Natural killer cell (primary cell): ENCODE measurements around the gene AKAP1. TPM values are rescaled to one million over a fixed set of nuclear protein-coding genes. Genes with fewer than 3 reads are reported as not detected.

ENCODE experiments used
- ATAC-seq, 3 donors: fragments of 150-1000 bp in 2 of 3; fragments of 200-7000 bp in 1 of 3; cut with Tn5 transposase; 1 replicate in 1 of 3; 2 replicates in 2 of 3; pipeline ENCODE4 v1.10.0; 2021; ENCODE audit warnings: mild to moderate bottlenecking in 2 of 3, moderate library complexity in 2 of 3
- DNase-seq, 2 donors: peaks; one replicate each; pipeline versions ENCODE4 v3.0.0 to v3.0.0-alpha.2; 2013 to 2021; ENCODE audit warnings: mixed read lengths in 1 of 2
- H3K27ac ChIP-seq: one replicate; pipeline ENCODE4 v1.5.1; 2013; ENCODE audit warnings: mild to moderate bottlenecking, low read length
- H3K27me3 ChIP-seq: one replicate; pipeline ENCODE4 v1.6.1; 2013; ENCODE audit warnings: low read length; ENCODE audit not compliant: control insufficient read depth, insufficient read depth
- H3K36me3 ChIP-seq: one replicate; pipeline ENCODE4 v1.6.1; 2013; ENCODE audit warnings: low read length; ENCODE audit not compliant: control insufficient read depth, insufficient read depth
- H3K4me1 ChIP-seq: one replicate; pipeline ENCODE4 v1.6.1; 2013; ENCODE audit warnings: low read length; ENCODE audit not compliant: control insufficient read depth, insufficient read depth
- H3K4me3 ChIP-seq: one replicate; pipeline ENCODE4 v1.5.1; 2013; ENCODE audit warnings: low read length
- H3K9me3 ChIP-seq: one replicate; pipeline ENCODE4 v1.6.1; 2013; ENCODE audit warnings: low read length; ENCODE audit not compliant: control insufficient read depth, insufficient read depth
- H3K27ac Mint-ChIP-seq, 2 donors: one replicate each; pipeline ENCODE4 v1.8.0; 2022; ENCODE audit warnings: mild to moderate bottlenecking in 2 of 2, mixed read lengths in 2 of 2, moderate library complexity in 1 of 2
- H3K27me3 Mint-ChIP-seq, 2 donors: one replicate each; pipeline ENCODE4 v1.8.0; 2022; ENCODE audit warnings: low read depth in 2 of 2, mixed read lengths in 2 of 2
- H3K36me3 Mint-ChIP-seq: one replicate; pipeline ENCODE4 v1.8.0; 2022; ENCODE audit warnings: mixed read lengths
- H3K4me1 Mint-ChIP-seq, 2 donors: one replicate each; pipeline ENCODE4 v1.8.0; 2022; ENCODE audit warnings: mixed read lengths in 2 of 2
- H3K4me3 Mint-ChIP-seq: one replicate; pipeline ENCODE4 v1.8.0; 2022; ENCODE audit warnings: mild to moderate bottlenecking, moderate library complexity, mixed read lengths
- H3K9me3 Mint-ChIP-seq, 2 donors: one replicate each; pipeline ENCODE4 v1.8.0; 2022; ENCODE audit warnings: mixed read lengths in 2 of 2
- CTCF ChIP-seq: fragments of 200-600 bp; IDR thresholded peaks from one replicate; pipeline ENCODE4 v1.8.0; 2022; ENCODE audit warnings: antibody characterized with exemption
- WGBS: methylation state at CpG from one replicate; pipeline ENCODE4 v1.1.7; 2013; ENCODE audit warnings: missing lambda C conversion rate; ENCODE audit not compliant: insufficient coverage; 5-methylcytosine and 5-hydroxymethylcytosine counted together
- intact Hi-C: fragments of 100-400 bp; cut with micrococcal nuclease; formaldehyde crosslinking; loops from one replicate; pipeline ENCODE4 v1.14.2; 2022
- total RNA-seq, 4 donors: library from RNA; stranded (reverse); fragments of 120-200 nt in 1 of 4; gene quantifications; one replicate each; pipeline versions ENCODE4 v1.2.3 to v1.2.4, GENCODE V29; 2013 to 2022

The AKAP1 gene
- total RNA-seq, 3 donors from 2014 or later (not counting 1 experiment from before 2014, with no cell fraction given): 9.8 to 15.8 (median 11.4) TPM

- Mint-ChIP-seq H3K27me3 (peaks cover 3 to 4% of the 10 kb centered on the region in 2 donors), H3K4me3 (no peak overlapping the region), H3K9me3 (no peaks in the 10 kb centered on the region), H3K27ac (no peak overlapping the region), H3K36me3 (no peaks in the 10 kb centered on the region), H3K4me1 (no peaks in the 10 kb centered on the region)
- no peaks in the 10 kb centered on the region for H3K4me1 ChIP-seq
- WGBS: 86% methylated on average over 4 of the region's 5 CpGs
- H3K27me3 ChIP-seq: no peaks in the 10 kb centered on the region
- DNase-seq (no peak), ATAC-seq (no peak)
- no peak overlapping the region for H3K27ac ChIP-seq
- no peak overlapping the region for H3K4me3 ChIP-seq
- no peaks in the 10 kb centered on the region for H3K36me3 ChIP-seq
- intact Hi-C loops: no loop called here
- no peak for TF ChIP-seq CTCF
- H3K9me3 ChIP-seq: no peaks in the 10 kb centered on the region
These were observed 58.9 kb downstream of the AKAP1 start for GRCh38 chr17:57143919-57144318.

- no peak for TF ChIP-seq CTCF
- ATAC-seq (no peak), DNase-seq (no peak)
- Mint-ChIP-seq H3K27ac (no peak overlapping the region), H3K27me3 (peaks cover 2 to 10% of the 10 kb centered on the region in 2 donors), H3K36me3 (no peaks in the 10 kb centered on the region), H3K4me1 (no peaks in the 10 kb centered on the region), H3K4me3 (no peak overlapping the region), H3K9me3 (no peaks in the 10 kb centered on the region)
- WGBS: 72% methylated on average over 6 of the region's 7 CpGs
- H3K36me3 ChIP-seq: no peaks in the 10 kb centered on the region
- H3K27me3 ChIP-seq: no peaks in the 10 kb centered on the region
- no peak overlapping the region for H3K27ac ChIP-seq
- no peaks in the 10 kb centered on the region for H3K9me3 ChIP-seq
- H3K4me1 ChIP-seq: no peaks in the 10 kb centered on the region
- no peak overlapping the region for H3K4me3 ChIP-seq
- intact Hi-C loops: no loop called here
These were observed 59.5 kb downstream of the AKAP1 start for GRCh38 chr17:57144567-57144966.

GRCh38 chr17:57145347-57145746, 60.3 kb downstream of the AKAP1 start:
- H3K27me3 Mint-ChIP-seq: peaks cover 2 to 18% of the 10 kb centered on the region in 2 donors
- no peak overlapping the region for H3K27ac ChIP-seq
- H3K27me3 ChIP-seq: no peaks in the 10 kb centered on the region
- ATAC-seq (no peak), DNase-seq (no peak)
- 94% methylated on average over 5 of the region's 5 CpGs for WGBS
- TF ChIP-seq CTCF: no peak
- H3K9me3 ChIP-seq: no peaks in the 10 kb centered on the region
- no peak overlapping the region for H3K4me3 Mint-ChIP-seq
- no peaks in the 10 kb centered on the region for H3K36me3 Mint-ChIP-seq
- no peaks in the 10 kb centered on the region for H3K36me3 ChIP-seq
- no peaks in the 10 kb centered on the region for H3K4me1 Mint-ChIP-seq
- intact Hi-C loops: no loop called here
- H3K4me1 ChIP-seq: no peaks in the 10 kb centered on the region
- no peak overlapping the region for H3K4me3 ChIP-seq
- H3K27ac Mint-ChIP-seq: no peak overlapping the region
- no peaks in the 10 kb centered on the region for H3K9me3 Mint-ChIP-seq

GRCh38 chr17:57146273-57146672, 61.2 kb downstream of the AKAP1 start:
- no peak overlapping the region for H3K4me3 ChIP-seq
- H3K36me3 Mint-ChIP-seq: no peaks in the 10 kb centered on the region
- H3K27ac ChIP-seq: no peak overlapping the region
- H3K27ac Mint-ChIP-seq: no peak overlapping the region
- no peaks in the 10 kb centered on the region for H3K4me1 Mint-ChIP-seq
- peaks cover 5 to 18% of the 10 kb centered on the region in 2 donors for H3K27me3 Mint-ChIP-seq
- DNase-seq (no peak), ATAC-seq (no peak)
- no peaks in the 10 kb centered on the region for H3K27me3 ChIP-seq
- no peak overlapping the region for H3K4me3 Mint-ChIP-seq
- H3K4me1 ChIP-seq: no peaks in the 10 kb centered on the region
- WGBS: 89% methylated on average over 5 of the region's 5 CpGs
- H3K36me3 ChIP-seq: no peaks in the 10 kb centered on the region
- TF ChIP-seq CTCF: no peak
- H3K9me3 Mint-ChIP-seq: no peaks in the 10 kb centered on the region
- intact Hi-C loops: no loop called here
- H3K9me3 ChIP-seq: no peaks in the 10 kb centered on the region
